ENCODE data around the gene ADGRF4.

ADGRF4 gene

DNA sequence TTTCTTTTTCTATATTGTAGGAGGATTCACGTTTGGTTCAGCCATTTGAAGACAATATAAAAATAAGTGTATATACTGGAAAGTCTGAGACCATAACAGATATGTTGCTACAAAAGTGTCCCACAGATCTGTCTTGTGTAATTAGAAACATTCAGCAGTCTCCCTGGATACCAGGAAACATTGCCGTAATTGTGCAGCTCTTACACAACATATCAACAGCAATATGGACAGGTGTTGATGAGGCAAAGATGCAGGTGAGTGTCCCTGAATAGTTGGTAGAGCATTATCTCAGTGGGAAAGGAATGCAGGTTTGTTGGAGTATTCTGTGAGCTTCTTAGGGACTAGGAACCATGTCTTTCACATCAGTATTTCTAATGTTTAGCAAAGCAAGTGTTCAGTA, 18.3 kb upstream of the ADGRF4 start:
- no peak for DNase-seq (ENCODE audit: low read depth)
- H3K4me3 ChIP-seq (ENCODE audit: low read depth, low read length) = no peak overlapping the region

GRCh38 chr6:47680724-47681123, 17.7 kb upstream of the ADGRF4 start:
- DNase-seq (ENCODE audit: low read depth) = no peak
- H3K4me3 ChIP-seq (ENCODE audit: low read depth, low read length) = no peak overlapping the region

GRCh38 chr6:47681201-47681990, 17.0 kb upstream of the ADGRF4 start:
- DNase-seq (ENCODE audit: low read depth) = no peak
- no peak overlapping the region for H3K4me3 ChIP-seq (ENCODE audit: low read depth, low read length)

- no peak overlapping the region for H3K4me3 ChIP-seq (ENCODE audit: low read depth, low read length)
- no peak for DNase-seq (ENCODE audit: low read depth)
Observed at GRCh38 chr6:47686411-47686810, 12.0 kb upstream of the ADGRF4 start.

- no peak for DNase-seq (ENCODE audit: low read depth)
- no peak overlapping the region for H3K4me3 ChIP-seq (ENCODE audit: low read depth, low read length)
Observed at GRCh38 chr6:47687432-47687831, 10.9 kb upstream of the ADGRF4 start.

DNA sequence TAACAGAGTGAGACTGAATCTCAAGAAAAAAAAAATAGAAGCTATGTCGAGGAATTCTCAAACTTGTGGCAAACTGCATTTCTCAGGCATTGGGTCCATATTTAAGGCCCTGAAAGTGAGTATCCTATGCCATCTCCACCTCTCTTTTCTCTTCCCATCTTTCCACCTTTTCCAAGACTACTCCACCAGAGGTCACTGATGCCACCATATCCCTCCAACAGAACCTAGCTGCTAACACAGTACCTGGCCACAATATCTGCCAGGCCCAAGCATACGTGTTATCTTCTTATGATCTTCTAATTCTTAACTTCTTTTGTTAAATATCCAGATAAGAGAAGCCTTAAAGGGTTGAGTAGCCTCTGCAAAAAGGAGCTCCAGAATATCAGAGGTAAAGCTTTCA, 8.2 kb upstream of the ADGRF4 start:
- no peak for DNase-seq (ENCODE audit: low read depth)
- no peak overlapping the region for H3K4me3 ChIP-seq (ENCODE audit: low read depth, low read length)

DNA sequence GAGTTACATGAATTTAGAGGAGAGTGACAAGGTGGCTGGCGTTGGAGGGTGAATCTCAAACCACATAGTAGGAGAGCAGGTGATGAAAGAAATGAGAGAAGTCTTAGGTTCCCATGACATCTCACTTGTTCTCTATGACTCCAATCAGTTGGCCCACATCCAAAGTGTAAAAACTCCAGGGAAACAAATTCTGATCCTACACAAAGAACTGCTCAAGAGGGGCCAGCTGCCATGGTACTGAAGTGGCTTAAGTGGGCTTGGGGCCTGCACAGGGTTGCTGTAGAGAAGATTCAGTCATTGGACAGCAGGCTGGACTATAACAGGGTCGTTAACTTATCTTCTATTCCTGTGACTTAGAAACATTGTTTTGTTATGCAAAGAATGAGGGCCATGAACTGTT, 7.6 kb upstream of the ADGRF4 start:
- no peak for DNase-seq (ENCODE audit: low read depth)
- no peak overlapping the region for H3K4me3 ChIP-seq (ENCODE audit: low read depth, low read length)

DNA sequence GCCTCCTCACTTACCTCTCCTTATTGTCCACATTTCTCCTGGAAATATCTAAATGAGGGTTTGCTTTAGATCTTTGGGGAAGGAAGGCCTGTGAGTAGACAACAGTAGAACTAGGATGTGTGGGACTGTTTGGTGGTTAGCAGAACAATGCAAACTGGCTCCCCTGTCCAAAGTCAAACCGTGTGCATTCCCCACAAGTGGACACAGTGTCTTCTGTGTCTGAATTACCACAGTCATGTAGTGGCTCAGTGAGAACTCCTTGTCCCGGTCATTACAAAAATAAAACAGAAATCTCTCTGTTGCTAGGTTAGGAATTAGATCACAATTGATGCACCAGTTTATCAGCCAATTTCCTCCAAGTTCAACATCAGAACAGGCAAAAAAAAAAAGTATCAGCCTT, 455 bp upstream of the ADGRF4 start:
- H3K4me3 ChIP-seq (ENCODE audit: low read depth, low read length) = no peak overlapping the region
- no peak for DNase-seq (ENCODE audit: low read depth)

GRCh38 chr6:47700053-47700452, 1.7 kb downstream of the ADGRF4 start:
- no peak for DNase-seq (ENCODE audit: low read depth)
- no peak overlapping the region for H3K4me3 ChIP-seq (ENCODE audit: low read depth, low read length)

- no peak for DNase-seq (ENCODE audit: low read depth)
- no peak overlapping the region for H3K4me3 ChIP-seq (ENCODE audit: low read depth, low read length)
Observed at GRCh38 chr6:47700596-47700995, 2.2 kb downstream of the ADGRF4 start.

GRCh38 chr6:47701363-47701762, 3.0 kb downstream of the ADGRF4 start:
- DNase-seq (ENCODE audit: low read depth) = no peak
- no peak overlapping the region for H3K4me3 ChIP-seq (ENCODE audit: low read depth, low read length)

GRCh38 chr6:47709160-47709559, 10.8 kb downstream of the ADGRF4 start:
- no peak for DNase-seq (ENCODE audit: low read depth)
- no peak overlapping the region for H3K4me3 ChIP-seq (ENCODE audit: low read depth, low read length)

GRCh38 chr6:47710295-47710694, 11.9 kb downstream of the ADGRF4 start:
- DNase-seq (ENCODE audit: low read depth) = no peak
- H3K4me3 ChIP-seq (ENCODE audit: low read depth, low read length) = no peak overlapping the region

DNA sequence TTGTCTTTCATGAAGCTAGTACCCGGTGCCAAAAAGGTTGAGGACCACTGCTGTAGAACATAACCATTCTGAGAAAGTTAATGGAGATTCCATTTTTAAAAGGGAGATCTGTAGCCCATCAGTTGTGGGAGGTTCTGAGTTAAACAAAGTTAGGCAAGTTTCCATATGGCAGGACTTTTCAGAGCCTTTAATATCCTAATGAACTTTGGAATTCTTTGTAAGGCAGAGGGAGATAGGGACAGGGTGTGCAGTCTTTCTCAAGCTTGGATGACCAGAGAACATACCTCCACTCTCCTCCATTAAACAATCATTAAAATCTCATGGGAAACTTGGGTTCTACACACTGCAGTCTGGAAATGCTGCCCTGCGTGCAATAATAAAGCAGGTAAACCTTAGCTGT, 14.8 kb downstream of the ADGRF4 start:
- no peak overlapping the region for H3K4me3 ChIP-seq (ENCODE audit: low read depth, low read length)
- no peak for DNase-seq (ENCODE audit: low read depth)

- H3K4me3 ChIP-seq (ENCODE audit: low read depth, low read length) = no peak overlapping the region
- DNase-seq (ENCODE audit: low read depth) = no peak
Observed at GRCh38 chr6:47714802-47715201, 16.4 kb downstream of the ADGRF4 start.

DNA sequence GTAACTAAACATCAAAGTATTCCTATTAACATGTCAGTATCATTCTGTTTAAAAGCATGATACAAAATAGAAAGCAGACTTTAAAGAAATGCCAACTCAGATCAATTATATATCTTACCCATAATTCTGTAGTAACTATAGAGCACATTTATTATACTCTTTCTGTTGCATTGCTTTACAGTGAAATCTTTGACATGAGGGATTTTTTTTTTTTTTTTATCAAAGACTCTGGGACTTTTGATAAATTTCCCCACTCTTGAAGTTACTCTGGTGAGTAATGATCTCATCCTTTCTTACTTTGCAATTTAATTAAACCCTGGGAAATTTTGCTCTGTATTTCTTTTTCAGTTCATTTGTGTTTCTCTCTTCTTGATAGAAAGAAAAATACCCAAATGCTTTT, 17.4 kb downstream of the ADGRF4 start:
- DNase-seq (ENCODE audit: low read depth) = no peak
- no peak overlapping the region for H3K4me3 ChIP-seq (ENCODE audit: low read depth, low read length)

DNA sequence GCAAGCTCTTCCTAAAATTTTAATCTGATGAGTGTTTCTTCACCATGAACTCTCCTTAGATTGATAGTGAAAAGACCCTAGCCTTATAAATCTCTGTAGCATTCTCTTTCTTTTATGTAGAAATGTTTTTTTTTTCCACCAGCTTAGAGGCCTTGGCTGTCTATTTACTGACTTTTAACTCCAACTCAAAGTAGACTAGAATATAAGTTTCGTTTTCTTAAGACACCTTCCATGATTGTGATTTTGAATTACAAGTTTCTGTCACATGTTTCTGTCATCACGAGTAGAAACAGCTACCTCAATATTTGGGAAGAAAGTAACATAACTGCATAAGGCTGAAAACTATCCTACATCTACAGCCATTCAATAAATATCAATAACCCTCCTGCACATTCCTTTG, 17.8 kb downstream of the ADGRF4 start:
- no peak overlapping the region for H3K4me3 ChIP-seq (ENCODE audit: low read depth, low read length)
- DNase-seq (ENCODE audit: low read depth) = no peak

- no peak overlapping the region for H3K4me3 ChIP-seq (ENCODE audit: low read depth, low read length)
- DNase-seq (ENCODE audit: low read depth) = no peak
Observed at GRCh38 chr6:47718571-47718970, 20.2 kb downstream of the ADGRF4 start.

DNA sequence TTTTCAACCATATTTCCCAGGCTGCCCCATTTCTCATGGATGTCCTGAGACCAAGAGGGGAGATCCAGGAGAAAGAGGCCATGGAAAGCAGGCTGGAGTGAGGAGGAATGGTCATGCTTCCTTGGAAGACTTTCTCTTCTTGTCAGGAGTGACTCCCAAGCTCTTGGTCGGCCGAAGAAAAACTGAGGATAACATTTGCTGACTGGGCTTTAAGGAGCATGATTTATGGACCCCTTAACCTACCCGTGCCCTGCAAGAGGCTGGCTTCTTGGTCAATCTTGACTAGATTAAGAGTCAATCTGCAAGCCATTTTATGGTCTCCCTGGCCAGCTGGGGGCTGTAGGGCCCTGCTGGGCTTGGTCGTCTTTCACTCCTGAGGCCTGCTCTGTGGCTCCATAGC, 22.8 kb downstream of the ADGRF4 start:
- no peak for DNase-seq (ENCODE audit: low read depth)
- no peak overlapping the region for H3K4me3 ChIP-seq (ENCODE audit: low read depth, low read length)

GRCh38 chr6:47722194-47722593, 23.8 kb downstream of the ADGRF4 start:
- no peak overlapping the region for H3K4me3 ChIP-seq (ENCODE audit: low read depth, low read length)
- DNase-seq (ENCODE audit: low read depth) = no peak

DNA sequence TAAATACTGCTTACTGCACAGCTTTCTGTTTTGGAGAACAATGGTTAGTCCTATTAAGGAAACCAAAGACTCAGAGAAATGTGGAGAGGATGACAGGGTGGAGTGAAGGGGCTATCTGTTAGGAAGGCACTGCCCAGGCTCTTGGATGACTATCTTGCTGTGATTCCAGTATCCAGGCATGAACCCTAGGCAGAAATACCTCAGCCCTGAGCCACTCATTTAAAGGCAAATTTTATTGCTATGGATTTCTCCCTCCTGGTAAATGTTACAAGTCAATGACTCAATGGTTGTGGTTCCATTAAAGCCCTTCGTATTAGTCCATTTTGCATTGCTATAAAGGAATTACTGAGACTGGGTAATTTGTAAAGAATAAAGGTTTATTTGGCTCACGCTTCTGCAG, 25.9 kb downstream of the ADGRF4 start:
- DNase-seq (ENCODE audit: low read depth) = no peak
- H3K4me3 ChIP-seq (ENCODE audit: low read depth, low read length) = no peak overlapping the region

DNA sequence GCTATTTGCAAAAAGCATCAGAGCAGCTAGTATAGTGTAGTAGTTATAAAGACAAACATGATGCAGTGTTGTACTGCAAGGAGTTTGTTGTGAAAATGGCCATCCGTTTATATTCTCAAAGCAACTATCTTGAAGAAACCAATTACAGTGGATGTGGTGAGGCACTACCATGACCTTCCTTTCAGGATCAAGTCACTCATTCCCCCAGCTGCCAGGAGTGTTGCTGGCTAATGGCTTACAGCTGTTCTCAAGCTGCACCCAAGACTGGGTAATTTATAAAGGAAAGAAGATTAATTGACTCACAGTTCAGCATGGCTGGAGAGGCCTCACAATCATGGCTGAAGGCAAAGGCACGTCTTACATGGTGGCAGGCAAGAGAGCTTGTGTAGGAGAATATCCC, 29.0 kb downstream of the ADGRF4 start:
- no peak overlapping the region for H3K4me3 ChIP-seq (ENCODE audit: low read depth, low read length)
- no peak for DNase-seq (ENCODE audit: low read depth)
